8988T (cell line): ENCODE data around the gene ANKMY1.

ENCODE experiments used
- DNase-seq: peaks from one replicate; pipeline ENCODE4 v3.0.0; 2011

Gene ANKMY1

GRCh38 chr2:240579071-240579762 lies 21.4 kb upstream of the ANKMY1 start:
- DNase-seq = no peak

- no peak for DNase-seq
Observed at GRCh38 chr2:240578488-240578887, 20.7 kb upstream of the ANKMY1 start.

GRCh38 chr2:240578110-240578450 lies 20.3 kb upstream of the ANKMY1 start:
- no peak for DNase-seq

- DNase-seq = no peak
Observed at GRCh38 chr2:240577281-240578109, 19.7 kb upstream of the ANKMY1 start.

- no peak for DNase-seq
Observed at GRCh38 chr2:240576436-240577205, 18.8 kb upstream of the ANKMY1 start.

- DNase-seq = no peak
Observed at GRCh38 chr2:240576036-240576435, 18.2 kb upstream of the ANKMY1 start.

GRCh38 chr2:240575101-240575965 lies 17.5 kb upstream of the ANKMY1 start:
- DNase-seq = no peak

- DNase-seq = no peak
Observed at GRCh38 chr2:240574386-240575100, 16.8 kb upstream of the ANKMY1 start.

GRCh38 chr2:240573516-240574385 lies 16.0 kb upstream of the ANKMY1 start:
- no peak for DNase-seq

GRCh38 chr2:240573071-240573515 lies 15.3 kb upstream of the ANKMY1 start:
- no peak for DNase-seq

GRCh38 chr2:240572141-240573031 lies 14.6 kb upstream of the ANKMY1 start:
- DNase-seq = no peak

GRCh38 chr2:240571314-240571973 lies 13.7 kb upstream of the ANKMY1 start:
- DNase-seq = no peak

- DNase-seq = no peak
Observed at GRCh38 chr2:240570531-240571313, 12.9 kb upstream of the ANKMY1 start.

GRCh38 chr2:240569998-240570530 lies 12.3 kb upstream of the ANKMY1 start:
- no peak for DNase-seq

GRCh38 chr2:240569523-240569997 lies 11.8 kb upstream of the ANKMY1 start:
- DNase-seq = no peak

- no peak for DNase-seq
Observed at GRCh38 chr2:240568678-240569522, 11.1 kb upstream of the ANKMY1 start.
